Measurements from ENCODE around the gene UBE2Q1.

UBE2Q1 gene

DNA sequence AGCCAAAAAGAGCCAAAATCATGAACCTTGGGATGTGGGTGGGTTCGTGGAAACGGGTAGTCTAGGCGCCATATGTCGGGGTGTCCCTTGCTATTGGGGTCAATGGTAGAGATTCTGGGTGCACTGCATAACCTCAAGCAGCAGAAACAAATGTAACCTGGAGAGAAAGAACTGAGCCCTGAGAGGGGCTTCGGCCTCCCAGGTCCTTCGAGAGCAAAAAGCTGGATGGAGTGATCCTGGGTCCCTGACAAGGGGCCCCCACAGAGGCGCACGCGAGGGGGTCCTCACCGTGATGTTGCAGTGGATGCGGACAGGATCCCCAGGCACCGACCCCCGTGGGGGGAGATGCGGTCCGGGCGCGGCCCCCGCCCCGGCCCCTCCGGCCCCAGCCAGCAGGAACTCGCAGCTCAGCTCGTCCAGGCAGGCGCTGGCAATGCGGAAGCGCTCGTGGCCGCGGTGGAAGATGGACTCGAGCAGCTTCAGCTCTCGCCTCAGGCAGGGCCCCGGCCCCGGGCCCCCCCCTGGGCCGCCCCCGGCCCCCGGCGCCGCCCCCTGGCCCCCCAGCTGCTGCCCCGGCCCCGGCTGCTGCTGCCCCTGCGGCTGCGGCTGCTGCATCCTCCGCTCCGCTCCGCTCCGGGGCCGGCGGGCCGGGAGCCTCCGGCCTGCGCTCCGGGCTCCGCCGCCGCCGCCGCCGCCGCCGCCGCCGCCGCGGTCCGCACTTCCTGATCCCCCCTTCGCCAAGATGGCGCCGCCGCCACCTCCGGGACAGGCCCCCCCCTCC lies at the start of gene UBE2Q1:
Gene UBE2Q1, minus strand, starts transcription at position 724 of the 781 bp plus-strand sequence. Its CDS starts 109 bp downstream, at position 615.
- H3K9me3 Mint-ChIP-seq: no peaks in the 10 kb centered on the region
- H3K27me3 Mint-ChIP-seq: no peaks in the 10 kb centered on the region
- peaks cover 20 to 46% of the 10 kb centered on the region in 2 donors for H3K4me1 Mint-ChIP-seq
- H3K36me3 Mint-ChIP-seq: peaks cover 16 to 36% of the 10 kb centered on the region in 2 donors
- H3K4me3 Mint-ChIP-seq: peak within 1 kb of the TSS; percentile 92 to 95
- H3K27ac Mint-ChIP-seq: peak within 1 kb of the TSS; percentile 93
- DNase-seq (peak; percentile 18), ATAC-seq (replicated peaks) (peak; percentile 12 to 15)

DNA sequence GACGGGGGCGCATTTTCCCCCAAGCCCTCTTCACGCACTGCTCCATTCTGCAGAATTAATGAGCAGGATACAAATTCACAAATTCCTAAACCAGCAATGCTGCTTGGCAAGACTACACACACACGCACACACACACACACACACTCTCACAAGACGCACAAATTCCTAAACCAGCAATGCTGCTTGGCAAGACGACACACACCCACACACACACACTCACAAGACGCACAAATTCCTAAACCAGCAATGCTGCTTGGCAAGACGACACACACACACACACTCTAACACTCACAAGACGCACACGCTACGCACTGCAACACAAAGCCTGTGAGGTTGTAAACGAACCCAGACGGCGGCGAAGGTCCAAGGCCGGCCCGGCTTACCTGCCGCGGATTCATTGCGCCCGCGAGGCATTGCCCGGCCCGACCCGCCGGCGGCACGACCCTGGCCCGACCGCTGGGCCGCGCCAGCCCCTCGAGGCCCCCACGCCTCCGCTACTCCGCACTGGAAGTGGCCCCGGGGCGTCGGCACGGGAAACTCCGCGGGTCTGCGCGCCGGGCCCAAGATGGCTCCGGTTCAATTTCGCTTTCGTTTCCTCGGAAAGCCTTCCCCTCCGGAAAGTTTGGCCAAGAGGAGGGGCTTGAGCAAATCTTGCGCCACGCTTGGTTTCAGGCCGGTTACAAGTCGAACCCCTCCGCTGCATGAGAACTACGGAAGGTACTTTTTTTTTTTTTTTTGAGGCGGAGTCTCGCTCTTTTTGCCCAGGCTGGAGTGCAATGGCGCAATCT lies 49.3 kb upstream of the UBE2Q1 start, which contains the start of gene ADAR:
Gene ADAR, minus strand, starts transcription at position 578 of the 788 bp plus-strand sequence. Its CDS starts 180 bp downstream, at position 398.
- Mint-ChIP-seq H3K4me1 (peaks cover 50 to 78% of the 10 kb centered on the region in 2 donors), H3K27me3 (no peaks in the 10 kb centered on the region), H3K36me3 (peaks cover 8 to 17% of the 10 kb centered on the region in 2 donors), H3K9me3 (no peaks in the 10 kb centered on the region), H3K4me3 (peak within 1 kb of the TSS; percentile 89 to 91), H3K27ac (peak within 1 kb of the TSS; percentile 94)
- ATAC-seq (replicated peaks): peak; percentile 87 to 88
- DNase-seq: peak; percentile 91

DNA sequence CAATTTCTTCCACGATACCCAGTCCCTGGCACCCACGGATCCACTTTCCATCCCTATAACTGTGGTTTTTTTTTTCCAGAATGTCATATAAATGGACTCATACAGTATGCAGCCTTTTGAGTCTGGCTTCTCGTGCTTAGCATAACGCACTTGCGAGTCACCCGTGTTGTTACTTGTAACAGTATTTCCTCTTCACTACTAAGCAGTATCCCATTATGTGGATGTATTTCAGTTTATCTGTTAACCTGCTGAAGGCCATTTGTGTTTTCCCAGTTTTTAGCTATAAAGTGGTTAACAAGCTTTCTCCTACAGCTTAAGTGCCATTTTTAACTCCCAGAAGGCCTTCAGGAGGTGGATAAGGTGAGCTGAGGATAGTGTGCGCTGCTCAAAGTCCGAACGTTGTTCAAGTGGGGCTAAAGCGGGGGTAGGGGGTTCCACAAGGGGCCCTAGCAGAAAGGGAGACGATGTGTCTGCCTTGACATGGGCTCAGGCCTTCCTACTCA lies 48.7 kb upstream of the UBE2Q1 start:
- Mint-ChIP-seq H3K36me3 (peaks cover 7 to 17% of the 10 kb centered on the region in 2 donors), H3K4me3 (peak overlapping the region; percentile 89 to 91)
- ATAC-seq (replicated peaks): peak; percentile 12 to 17

DNA sequence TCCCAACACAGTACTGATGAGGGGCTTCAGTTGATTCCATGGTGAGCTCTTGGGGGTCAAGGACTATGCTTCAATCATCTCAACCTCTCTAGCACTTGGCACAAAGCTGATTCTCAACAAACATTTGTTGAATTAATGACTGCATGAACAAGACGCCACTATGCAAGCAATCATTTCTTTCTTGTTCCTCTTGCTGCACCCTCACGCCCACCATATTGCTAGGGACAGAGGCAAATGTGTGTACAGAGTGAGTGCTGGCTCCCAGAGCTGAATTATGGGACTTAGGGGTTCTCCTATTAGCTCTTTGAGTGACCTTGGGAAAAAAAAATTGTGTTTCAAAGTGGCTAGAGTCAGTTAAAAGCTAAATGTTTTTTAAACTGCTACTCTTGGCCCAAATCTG lies 47.1 kb upstream of the UBE2Q1 start:
- no peaks in the 10 kb centered on the region for H3K9me3 Mint-ChIP-seq
- peak overlapping the region; percentile 10 for H3K27ac Mint-ChIP-seq
- no peak overlapping the region for H3K4me3 Mint-ChIP-seq
- DNase-seq (no peak), ATAC-seq (replicated peaks) (no peak)
- no peaks in the 10 kb centered on the region for H3K27me3 Mint-ChIP-seq
- H3K4me1 Mint-ChIP-seq: peaks cover 41 to 73% of the 10 kb centered on the region in 2 donors
- H3K36me3 Mint-ChIP-seq: peaks cover 13 to 27% of the 10 kb centered on the region in 2 donors

More for the DNA sequence above, 48.7 kb upstream of the UBE2Q1 start:
- H3K27me3 Mint-ChIP-seq: no peaks in the 10 kb centered on the region
- no peaks in the 10 kb centered on the region for H3K9me3 Mint-ChIP-seq
- no peak for DNase-seq
- H3K4me1 Mint-ChIP-seq: peaks cover 50 to 80% of the 10 kb centered on the region in 2 donors
- H3K27ac Mint-ChIP-seq: peak overlapping the region; percentile 94

GRCh38 chr1:154603317-154603716 lies 44.9 kb upstream of the UBE2Q1 start:
- ATAC-seq (replicated peaks) (no peak), DNase-seq (no peak)
- H3K4me1 Mint-ChIP-seq: peaks cover 42 to 71% of the 10 kb centered on the region in 2 donors
- H3K36me3 Mint-ChIP-seq: peaks cover 22 to 41% of the 10 kb centered on the region in 2 donors
- H3K4me3 Mint-ChIP-seq: no peak overlapping the region
- H3K27ac Mint-ChIP-seq: peak overlapping the region; percentile 31
- H3K9me3 Mint-ChIP-seq: no peaks in the 10 kb centered on the region
- H3K27me3 Mint-ChIP-seq: no peaks in the 10 kb centered on the region

DNA sequence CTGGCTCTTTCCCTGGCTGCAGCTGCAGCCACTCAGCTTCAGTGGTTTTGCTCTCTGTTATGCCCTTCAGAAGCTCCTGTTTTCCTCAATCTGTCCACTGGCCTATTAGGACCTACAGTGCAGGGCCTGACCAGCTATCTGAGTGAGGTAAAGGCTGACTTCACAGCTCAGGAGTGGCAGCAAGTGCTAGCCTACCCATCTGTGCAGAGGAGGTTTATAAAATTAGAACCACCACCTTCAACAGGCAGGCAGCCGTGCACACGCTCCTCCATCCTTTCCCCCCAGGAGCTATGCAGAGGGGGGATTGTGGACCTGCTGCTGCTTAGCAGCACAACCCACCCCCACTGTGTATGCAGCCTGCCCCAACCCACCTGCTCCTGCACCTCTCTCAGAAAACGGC lies 41.2 kb upstream of the UBE2Q1 start:
- H3K27me3 Mint-ChIP-seq: no peaks in the 10 kb centered on the region
- H3K4me3 Mint-ChIP-seq: no peak overlapping the region
- DNase-seq: no peak
- H3K9me3 Mint-ChIP-seq: no peaks in the 10 kb centered on the region
- peaks cover 25 to 60% of the 10 kb centered on the region in 2 donors for H3K4me1 Mint-ChIP-seq
- ATAC-seq (replicated peaks): no peak
- peaks cover 38 to 48% of the 10 kb centered on the region in 2 donors for H3K36me3 Mint-ChIP-seq
- peak overlapping the region; percentile 43 for H3K27ac Mint-ChIP-seq

GRCh38 chr1:154598871-154599635 lies 40.6 kb upstream of the UBE2Q1 start:
- H3K4me3 Mint-ChIP-seq: no peak overlapping the region
- peaks cover 42 to 48% of the 10 kb centered on the region in 2 donors for H3K36me3 Mint-ChIP-seq
- DNase-seq (no peak), ATAC-seq (replicated peaks) (no peak)
- H3K9me3 Mint-ChIP-seq: no peaks in the 10 kb centered on the region
- peak overlapping the region; percentile 56 for H3K27ac Mint-ChIP-seq
- no peaks in the 10 kb centered on the region for H3K27me3 Mint-ChIP-seq
- H3K4me1 Mint-ChIP-seq: peaks cover 19 to 54% of the 10 kb centered on the region in 2 donors

DNA sequence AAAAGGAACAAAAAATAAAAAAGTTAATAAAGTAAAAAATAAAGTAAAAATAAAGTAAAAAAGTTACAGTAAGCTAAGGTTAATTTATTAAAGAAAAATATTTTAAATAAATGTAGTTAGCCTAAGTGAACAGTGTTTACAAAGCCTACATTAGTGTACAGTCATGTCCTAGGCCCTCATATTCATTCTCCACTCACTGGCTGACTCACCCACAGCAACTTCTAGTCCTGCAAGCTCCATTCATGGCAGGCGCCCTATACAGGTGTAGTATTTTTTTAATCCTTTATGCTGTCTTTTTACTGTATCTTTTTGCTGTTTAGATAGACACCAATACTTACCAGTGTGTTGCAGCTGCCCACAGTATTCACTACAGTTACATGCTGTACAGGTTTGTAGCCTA lies 37.2 kb upstream of the UBE2Q1 start:
- DNase-seq (no peak), ATAC-seq (replicated peaks) (no peak)
- Mint-ChIP-seq H3K9me3 (no peaks in the 10 kb centered on the region), H3K27ac (no peak overlapping the region), H3K27me3 (no peaks in the 10 kb centered on the region), H3K36me3 (peaks cover 47 to 55% of the 10 kb centered on the region in 2 donors), H3K4me3 (no peak overlapping the region), H3K4me1 (peaks cover 11 to 34% of the 10 kb centered on the region in 2 donors)

GRCh38 chr1:154594811-154595210 lies 36.3 kb upstream of the UBE2Q1 start:
- H3K27ac Mint-ChIP-seq: no peak overlapping the region
- no peak for ATAC-seq (replicated peaks)

DNA sequence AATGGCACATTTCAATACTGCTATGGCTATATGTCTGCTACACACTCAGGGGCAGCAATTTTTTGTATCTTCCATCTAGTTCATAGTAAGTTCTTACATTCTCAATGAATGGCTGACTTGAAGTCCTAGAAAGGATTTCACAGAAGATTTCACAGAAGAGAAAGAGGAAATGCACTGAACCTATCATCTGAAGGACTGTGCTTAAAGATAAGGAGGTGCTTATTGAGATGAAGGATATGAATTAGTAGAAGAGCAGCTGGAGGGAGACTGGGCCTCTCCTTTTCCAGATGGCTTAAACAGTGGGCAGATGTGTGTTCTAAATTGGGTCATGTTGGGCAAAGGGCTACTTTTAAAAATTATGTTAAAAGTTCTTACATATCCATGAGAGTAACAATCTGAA lies 34.9 kb upstream of the UBE2Q1 start:
- Mint-ChIP-seq H3K9me3 (no peaks in the 10 kb centered on the region), H3K27me3 (no peaks in the 10 kb centered on the region), H3K4me1 (peaks cover 0 to 14% of the 10 kb centered on the region in 2 donors), H3K36me3 (peaks cover 53 to 56% of the 10 kb centered on the region in 2 donors), H3K27ac (no peak overlapping the region), H3K4me3 (no peak overlapping the region)
- DNase-seq (no peak), ATAC-seq (replicated peaks) (no peak)

More at GRCh38 chr1:154594811-154595210, 36.3 kb upstream of the UBE2Q1 start:
- Mint-ChIP-seq H3K9me3 (no peaks in the 10 kb centered on the region), H3K4me3 (no peak overlapping the region), H3K36me3 (peaks cover 44 to 50% of the 10 kb centered on the region in 2 donors), H3K4me1 (peaks cover 5 to 26% of the 10 kb centered on the region in 2 donors), H3K27me3 (no peaks in the 10 kb centered on the region)
- no peak for DNase-seq

DNA sequence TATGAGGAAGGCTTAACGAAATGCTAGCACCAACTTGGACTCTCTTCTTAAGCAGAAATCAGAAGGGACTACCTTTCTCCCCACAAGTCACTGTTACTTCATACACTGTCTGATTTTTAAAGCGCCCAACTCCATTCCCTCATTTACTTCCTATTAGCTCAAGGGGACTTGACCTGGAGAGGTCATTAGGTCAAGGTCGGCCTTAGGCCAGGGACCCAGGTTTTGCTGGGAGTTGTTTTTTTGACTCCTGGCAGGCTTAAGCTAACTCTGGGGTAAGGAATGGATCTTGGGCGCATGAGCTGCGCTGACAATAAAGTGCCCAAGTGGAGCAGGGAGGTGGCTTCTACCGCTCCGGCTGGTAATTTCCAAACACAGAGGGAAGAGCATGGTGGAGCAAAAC lies 32.7 kb upstream of the UBE2Q1 start:
- no peak overlapping the region for H3K4me3 Mint-ChIP-seq
- no peaks in the 10 kb centered on the region for H3K27me3 Mint-ChIP-seq
- H3K36me3 Mint-ChIP-seq: peaks cover 52 to 67% of the 10 kb centered on the region in 2 donors
- no peak overlapping the region for H3K27ac Mint-ChIP-seq
- DNase-seq (no peak), ATAC-seq (replicated peaks) (no peak)
- H3K4me1 Mint-ChIP-seq: peaks cover 0 to 2% of the 10 kb centered on the region in 2 donors
- H3K9me3 Mint-ChIP-seq: no peaks in the 10 kb centered on the region

- Mint-ChIP-seq H3K27me3 (no peaks in the 10 kb centered on the region), H3K36me3 (peaks cover 57 to 72% of the 10 kb centered on the region in 2 donors)
Observed at GRCh38 chr1:154590756-154591155, 32.3 kb upstream of the UBE2Q1 start.

GRCh38 chr1:154589780-154590179 lies 31.3 kb upstream of the UBE2Q1 start:
- H3K36me3 Mint-ChIP-seq: peaks cover 64 to 78% of the 10 kb centered on the region in 2 donors
- no peak for ATAC-seq (replicated peaks)
- H3K4me3 Mint-ChIP-seq: no peak overlapping the region
- no peak for DNase-seq
- peak overlapping the region; percentile 43 for H3K27ac Mint-ChIP-seq
- peaks cover 10 to 16% of the 10 kb centered on the region in 2 donors for H3K4me1 Mint-ChIP-seq
- H3K9me3 Mint-ChIP-seq: no peaks in the 10 kb centered on the region
- H3K27me3 Mint-ChIP-seq: no peaks in the 10 kb centered on the region

More at GRCh38 chr1:154590756-154591155, 32.3 kb upstream of the UBE2Q1 start:
- H3K4me3 Mint-ChIP-seq: no peak overlapping the region
- DNase-seq (no peak), ATAC-seq (replicated peaks) (no peak)
- no peaks in the 10 kb centered on the region for H3K9me3 Mint-ChIP-seq
- peaks cover under 1 to 6% of the 10 kb centered on the region in 2 donors for H3K4me1 Mint-ChIP-seq
- H3K27ac Mint-ChIP-seq: no peak overlapping the region

All from stimulated activated naive B cell treated with anti-CD40 and anti-IgM and Interleukin-4, amounts not matched to agents 10 μg/mL and 1 μg/mL and 100 μg/mL, for 72 hours (primary cell).